ENCODE results near the gene MRPS5.

- TF ChIP-seq CTCF (IDR thresholded peaks at IDR 0.05 in 4 of 5, conservative IDR thresholded peaks at IDR 0.05 in 1 of 5), result no peak
- no peak for TF ChIP-seq POLR2A (IDR thresholded peaks at IDR 0.05)
Observed at GRCh38 chr2:95052804-95053479, 68.7 kb downstream of the MRPS5 start.

Measured in gastrocnemius medialis (tissue), 4 donors.